Chondrocyte (in vitro differentiated cells): ENCODE results near the gene OR4S2. TPM values are rescaled to one million over a fixed set of nuclear protein-coding genes. Genes with fewer than 3 reads are reported as not detected.

Source experiments
- DNase-seq: peaks from one replicate; pipeline ENCODE4 v3.0.0; 2021; ENCODE audit warnings: mixed read lengths, low spot score
- H3K27ac Mint-ChIP-seq: one replicate; pipeline ENCODE4 v1.8.0; 2021; ENCODE audit warnings: mild to moderate bottlenecking, moderate library complexity, mixed read lengths; ENCODE audit not compliant: unreplicated experiment
- H3K27me3 Mint-ChIP-seq: 2 replicates; pipeline ENCODE4 v1.8.0; 2021; ENCODE audit warnings: low read depth, mixed read lengths
- H3K36me3 Mint-ChIP-seq: 2 replicates; pipeline ENCODE4 v1.8.0; 2021; ENCODE audit warnings: low read depth, mixed read lengths
- H3K4me1 Mint-ChIP-seq: 2 replicates; pipeline ENCODE4 v1.8.0; 2021; ENCODE audit warnings: low read depth, mild to moderate bottlenecking, mixed read lengths
- H3K4me3 Mint-ChIP-seq: one replicate; pipeline ENCODE4 v1.8.0; 2021; ENCODE audit warnings: mild to moderate bottlenecking, moderate library complexity, mixed read lengths; ENCODE audit not compliant: unreplicated experiment
- H3K9me3 Mint-ChIP-seq: 2 replicates; pipeline ENCODE4 v1.8.0; 2021; ENCODE audit warnings: low read depth, mixed read lengths
- CTCF ChIP-seq: fragments of 200-600 bp; sonication (generic); IDR thresholded peaks from 2 replicates; pipeline ENCODE4 v1.5.0; 2021; ENCODE audit warnings: antibody characterized with exemption, mild to moderate bottlenecking, moderate library complexity
- total RNA-seq: library from RNA; stranded (reverse); gene quantifications from 3 replicates; pipeline ENCODE4 v1.2.1, GENCODE V29; 2021

Gene OR4S2
- total RNA-seq, 1 donor from 2014 or later = not detected

DNA sequence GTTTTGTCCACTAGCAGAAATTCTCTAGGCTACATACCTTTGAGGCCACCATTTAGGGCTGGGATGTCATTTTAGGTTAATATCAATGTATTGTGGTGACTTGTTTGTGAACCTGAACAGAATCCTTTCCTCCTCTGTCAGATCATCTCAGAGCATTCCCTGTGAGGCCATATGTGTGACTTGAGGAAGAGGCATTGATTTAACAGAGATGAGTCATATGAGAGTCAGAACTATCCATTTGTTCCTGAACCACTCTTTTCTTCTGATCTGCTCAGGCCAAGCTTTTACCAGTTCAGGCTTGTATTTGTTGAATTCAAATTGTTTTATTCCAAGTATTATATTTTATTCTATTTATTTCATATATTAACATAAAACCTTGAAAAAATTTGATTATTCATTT is 7.0 kb downstream of the OR4S2 start:
- Mint-ChIP-seq H3K27ac (no peak overlapping the region), H3K9me3 (peaks cover 14% of the 10 kb centered on the region), H3K4me3 (no peak overlapping the region), H3K27me3 (no peaks in the 10 kb centered on the region), H3K36me3 (no peaks in the 10 kb centered on the region), H3K4me1 (no peaks in the 10 kb centered on the region)
- no peak for DNase-seq
- no peak for TF ChIP-seq CTCF

DNA sequence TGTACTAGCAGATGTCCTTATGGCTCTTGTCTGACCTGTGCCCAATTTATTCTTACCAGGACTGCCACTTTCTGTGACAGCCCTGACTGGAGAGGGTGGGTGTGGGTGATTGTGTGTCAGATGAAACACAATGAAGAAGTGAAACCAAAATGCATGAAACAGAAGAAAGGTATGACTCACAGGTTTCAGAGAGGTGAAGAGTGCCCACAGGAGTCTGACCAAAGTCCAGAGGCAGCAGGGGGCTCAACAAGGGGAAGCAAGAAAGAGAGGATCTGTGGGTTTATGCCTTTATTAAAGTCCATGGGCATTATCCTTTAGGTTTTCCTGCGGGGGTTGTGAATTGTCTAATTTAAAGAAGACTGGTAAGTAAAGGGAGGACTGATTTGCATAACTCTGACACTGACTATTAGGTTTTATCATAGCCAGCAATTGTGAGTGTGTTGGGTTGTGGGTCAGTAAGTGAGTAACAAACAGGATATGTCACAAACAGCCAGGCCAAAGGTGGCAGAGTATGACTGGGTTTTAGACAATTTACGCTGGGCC is 10.0 kb downstream of the OR4S2 start:
- H3K9me3 Mint-ChIP-seq = peaks cover 14% of the 10 kb centered on the region
- no peak overlapping the region for H3K4me3 Mint-ChIP-seq
- no peaks in the 10 kb centered on the region for H3K36me3 Mint-ChIP-seq
- no peak for TF ChIP-seq CTCF
- no peaks in the 10 kb centered on the region for H3K4me1 Mint-ChIP-seq
- no peak overlapping the region for H3K27ac Mint-ChIP-seq
- no peak for DNase-seq
- H3K27me3 Mint-ChIP-seq = no peaks in the 10 kb centered on the region

DNA sequence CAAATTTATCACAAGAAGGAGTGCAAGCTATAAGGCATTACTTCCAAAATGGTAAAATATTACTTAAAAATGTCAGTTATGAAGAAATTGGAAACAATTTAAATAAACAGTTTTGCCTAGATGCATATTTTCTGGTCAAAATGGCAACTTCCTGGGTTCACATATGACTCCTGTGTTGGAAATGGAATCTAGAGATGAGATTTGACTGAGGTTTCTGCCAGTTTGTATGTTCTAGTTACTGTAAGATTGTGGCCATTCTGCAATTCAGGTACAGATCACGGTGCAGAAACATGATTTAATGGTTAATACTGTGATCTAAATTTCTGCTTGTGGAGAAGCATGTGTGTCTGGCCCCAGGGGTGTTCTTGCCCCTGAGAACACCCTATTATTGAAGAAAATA is 10.5 kb downstream of the OR4S2 start:
- no peak for DNase-seq
- H3K4me1 Mint-ChIP-seq = no peaks in the 10 kb centered on the region
- no peak overlapping the region for H3K4me3 Mint-ChIP-seq
- no peaks in the 10 kb centered on the region for H3K27me3 Mint-ChIP-seq
- no peak overlapping the region for H3K27ac Mint-ChIP-seq
- H3K36me3 Mint-ChIP-seq = no peaks in the 10 kb centered on the region
- H3K9me3 Mint-ChIP-seq = peaks cover 15% of the 10 kb centered on the region
- no peak for TF ChIP-seq CTCF

- Mint-ChIP-seq H3K9me3 (peaks cover 23% of the 10 kb centered on the region), H3K27me3 (no peaks in the 10 kb centered on the region), H3K27ac (no peak within 1 kb of the TSS), H3K36me3 (no peaks in the 10 kb centered on the region), H3K4me1 (no peaks in the 10 kb centered on the region), H3K4me3 (no peak within 1 kb of the TSS)
- DNase-seq = no peak
- no peak for TF ChIP-seq CTCF
Measured at GRCh38 chr11:55661901-55662300, 13.8 kb downstream of the OR4S2 start, which contains the start of gene OR4C6. Gene OR4C6 (plus strand): TSS chr11:55662201. CDS start chr11:55665167, 2,966 bp downstream.

DNA sequence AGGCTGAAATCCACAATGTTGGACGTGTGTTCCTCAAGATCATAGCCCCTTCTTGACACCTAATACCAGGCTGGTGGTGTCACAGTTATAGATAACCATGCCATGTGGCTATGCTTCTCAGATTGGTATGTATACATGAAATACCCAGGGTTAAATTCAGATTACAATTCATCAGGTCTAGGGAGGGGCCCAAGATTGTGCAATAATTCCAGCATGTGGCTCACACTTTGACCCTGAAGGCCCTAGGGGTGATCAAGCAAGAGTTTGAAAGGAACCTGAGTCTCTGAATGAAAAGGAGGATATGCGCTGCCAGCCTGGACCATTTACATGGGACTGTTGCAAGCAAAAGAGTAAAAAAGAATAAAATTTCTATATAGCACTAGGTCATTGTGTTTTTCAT is 21.2 kb downstream of the OR4S2 start:
- no peaks in the 10 kb centered on the region for H3K27me3 Mint-ChIP-seq
- H3K27ac Mint-ChIP-seq = no peak overlapping the region
- no peak for DNase-seq
- H3K4me3 Mint-ChIP-seq = no peak overlapping the region
- H3K36me3 Mint-ChIP-seq = no peaks in the 10 kb centered on the region
- peaks cover 22% of the 10 kb centered on the region for H3K9me3 Mint-ChIP-seq
- no peak for TF ChIP-seq CTCF
- H3K4me1 Mint-ChIP-seq = no peaks in the 10 kb centered on the region
